HepG2 (cell line): ENCODE data around the gene TRANK1. TPM values are rescaled to one million over a fixed set of nuclear protein-coding genes. Genes with fewer than 3 reads are reported as not detected.
A peak's percentile ranks its signal among the peaks of the same experiment; 100 is the strongest.

Source experiments
- CBFB ChIP-seq: sonication (generic); formaldehyde crosslinking; IDR thresholded peaks from 2 replicates; pipeline ENCODE4 v1.4.0; 2020; ENCODE audit warnings: missing genetic modification reagents
- HDAC2 ChIP-seq: sonication (generic); formaldehyde crosslinking; IDR thresholded peaks from 2 replicates; pipeline ENCODE4 v1.4.0; 2020; ENCODE audit warnings: missing genetic modification reagents
- HNRNPLL ChIP-seq: fragments of 200-400 bp; formaldehyde crosslinking; IDR thresholded peaks from 2 replicates; pipeline ENCODE4 v1.6.1; 2017; ENCODE audit warnings: mild to moderate bottlenecking, low read depth, low read length; ENCODE audit not compliant: poor library complexity, severe bottlenecking
- NFIB ChIP-seq: sonication (generic); formaldehyde crosslinking; IDR thresholded peaks from 2 replicates; pipeline ENCODE4 v1.9.0; 2021; ENCODE audit warnings: missing genetic modification reagents, mild to moderate bottlenecking, borderline replicate concordance
- NFKBIZ ChIP-seq: IDR thresholded peaks from 2 replicates; pipeline ENCODE4 v1.6.1; 2018; ENCODE audit warnings: missing genetic modification reagents, missing compliant biosample characterization
- SNAI1 ChIP-seq: sonication (generic); formaldehyde crosslinking; IDR thresholded peaks from 2 replicates; pipeline ENCODE4 v1.5.0; 2020; ENCODE audit warnings: mild to moderate bottlenecking, missing genetic modification reagents, borderline replicate concordance
- SOX5 ChIP-seq: IDR thresholded peaks from 2 replicates; pipeline ENCODE4 v1.6.1; 2016; ENCODE audit warnings: borderline replicate concordance
- ZBTB1 ChIP-seq: sonication (generic); formaldehyde crosslinking; IDR thresholded peaks from 2 replicates; pipeline ENCODE4 v1.4.0; 2020; ENCODE audit warnings: missing genetic modification reagents, borderline replicate concordance
- ZC3H13 ChIP-seq: sonication (generic); formaldehyde crosslinking; IDR thresholded peaks from 2 replicates; pipeline ENCODE4 v1.8.1; 2023; ENCODE audit warnings: mild to moderate bottlenecking, missing genetic modification reagents, moderate library complexity
- ZNF841 ChIP-seq: sonication (generic); formaldehyde crosslinking; IDR thresholded peaks from 2 replicates; pipeline ENCODE4 v1.8.1; 2023; ENCODE audit warnings: missing genetic modification reagents, borderline replicate concordance
- polyA plus RNA-seq, 8 experiments: library from polyadenylated mRNA; depleted of rRNA in 3 of 8; stranded (reverse) in 7 of 8; unstranded in 1 of 8; fragments of >200 nt; fragmentation: Illumina TruSeq in 4 of 8; extraction: Trizol in 4 of 8; gene quantifications; 2 replicates each; pipeline versions ENCODE4 v1.2.1 to v1.2.3, GENCODE V29; 2011 to 2016; ENCODE audit warnings: low read depth in 4 of 8, missing spikeins in 1 of 8, mixed read lengths in 1 of 8; ENCODE audit not compliant: insufficient read depth in 1 of 8
- total RNA-seq, 5 experiments: library from RNA; depleted of rRNA; stranded (reverse); fragments of >200 nt; fragmentation: Illumina TruSeq; extraction: Trizol; gene quantifications; 2 replicates each; pipeline ENCODE4 v1.2.3, GENCODE V29; 2016; ENCODE audit warnings: low read depth in 1 of 5
- TF ChIP-seq, protein P1 (sequence below): sonication (generic); formaldehyde crosslinking; IDR thresholded peaks from 2 replicates; pipeline ENCODE4 v1.4.0; 2020; ENCODE audit warnings: missing genetic modification reagents, borderline replicate concordance
- TF ChIP-seq, protein P2 (sequence below): sonication (generic); formaldehyde crosslinking; IDR thresholded peaks from 2 replicates; pipeline ENCODE4 v1.8.1; 2022; ENCODE audit warnings: mild to moderate bottlenecking, missing genetic modification reagents
- TF ChIP-seq, protein P3 (sequence below): sonication (generic); formaldehyde crosslinking; IDR thresholded peaks from 2 replicates; pipeline ENCODE4 v1.4.0; 2020; ENCODE audit warnings: missing genetic modification reagents, borderline replicate concordance
- TF ChIP-seq, protein P4 (sequence below): sonication (generic); formaldehyde crosslinking; IDR thresholded peaks from 2 replicates; pipeline ENCODE4 v1.8.0; 2022; ENCODE audit warnings: missing genetic modification reagents, mild to moderate bottlenecking, inconsistent platforms, borderline replicate concordance
- TF ChIP-seq, protein P5 (sequence below): fragments of 450-650 bp; IDR thresholded peaks from 2 replicates; pipeline ENCODE4 v1.6.1; 2017; ENCODE audit warnings: mild to moderate bottlenecking

Gene TRANK1
- total and polyA plus RNA-seq, 2 of the 13 experiments (the other 11 are each of a cell fraction or from before 2014, with no cell fraction given): 0.13 to 0.32 TPM

DNA sequence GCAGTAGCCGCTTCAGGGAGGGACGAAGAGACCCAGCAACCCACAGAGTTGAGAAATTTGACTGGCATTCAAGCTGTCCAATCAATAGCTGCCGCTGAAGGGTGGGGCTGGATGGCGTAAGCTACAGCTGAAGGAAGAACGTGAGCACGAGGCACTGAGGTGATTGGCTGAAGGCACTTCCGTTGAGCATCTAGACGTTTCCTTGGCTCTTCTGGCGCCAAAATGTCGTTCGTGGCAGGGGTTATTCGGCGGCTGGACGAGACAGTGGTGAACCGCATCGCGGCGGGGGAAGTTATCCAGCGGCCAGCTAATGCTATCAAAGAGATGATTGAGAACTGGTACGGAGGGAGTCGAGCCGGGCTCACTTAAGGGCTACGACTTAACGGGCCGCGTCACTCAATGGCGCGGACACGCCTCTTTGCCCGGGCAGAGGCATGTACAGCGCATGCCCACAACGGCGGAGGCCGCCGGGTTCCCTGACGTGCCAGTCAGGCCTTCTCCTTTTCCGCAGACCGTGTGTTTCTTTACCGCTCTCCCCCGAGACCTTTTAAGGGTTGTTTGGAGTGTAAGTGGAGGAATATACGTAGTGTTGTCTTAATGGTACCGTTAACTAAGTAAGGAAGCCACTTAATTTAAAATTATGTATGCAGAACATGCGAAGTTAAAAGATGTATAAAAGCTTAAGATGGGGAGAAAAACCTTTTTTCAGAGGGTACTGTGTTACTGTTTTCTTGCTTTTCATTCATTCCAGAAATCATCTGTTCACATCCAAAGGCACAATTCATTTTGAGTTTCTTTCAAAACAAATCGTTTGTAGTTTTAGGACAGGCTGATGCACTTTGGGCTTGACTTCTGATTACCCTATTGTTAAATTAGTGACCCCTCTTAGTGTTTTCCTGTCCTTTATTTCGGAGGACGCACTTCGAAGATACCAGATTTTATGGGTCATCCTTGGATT, 48.8 kb upstream of the TRANK1 start, which contains the start of gene MLH1 (continued):
- TF ChIP-seq CBFB (CRISPR knock-in tag) (no peak), ZC3H13 (no peak), NFIB (CRISPR knock-in tag) (no peak), NFKBIZ (CRISPR knock-in tag) (no peak), ZBTB1 (CRISPR knock-in tag) (no peak), HNRNPLL (no peak), HDAC2 (CRISPR knock-in tag) (no peak), SNAI1 (peak; percentile 82; the same call in 1 of the 2 replicates), SOX5 (CRISPR knock-in tag) (peak; percentile 15; the same call in 1 of the 2 replicates), ZNF841 (no peak)
- TF ChIP-seq, protein P1, sequence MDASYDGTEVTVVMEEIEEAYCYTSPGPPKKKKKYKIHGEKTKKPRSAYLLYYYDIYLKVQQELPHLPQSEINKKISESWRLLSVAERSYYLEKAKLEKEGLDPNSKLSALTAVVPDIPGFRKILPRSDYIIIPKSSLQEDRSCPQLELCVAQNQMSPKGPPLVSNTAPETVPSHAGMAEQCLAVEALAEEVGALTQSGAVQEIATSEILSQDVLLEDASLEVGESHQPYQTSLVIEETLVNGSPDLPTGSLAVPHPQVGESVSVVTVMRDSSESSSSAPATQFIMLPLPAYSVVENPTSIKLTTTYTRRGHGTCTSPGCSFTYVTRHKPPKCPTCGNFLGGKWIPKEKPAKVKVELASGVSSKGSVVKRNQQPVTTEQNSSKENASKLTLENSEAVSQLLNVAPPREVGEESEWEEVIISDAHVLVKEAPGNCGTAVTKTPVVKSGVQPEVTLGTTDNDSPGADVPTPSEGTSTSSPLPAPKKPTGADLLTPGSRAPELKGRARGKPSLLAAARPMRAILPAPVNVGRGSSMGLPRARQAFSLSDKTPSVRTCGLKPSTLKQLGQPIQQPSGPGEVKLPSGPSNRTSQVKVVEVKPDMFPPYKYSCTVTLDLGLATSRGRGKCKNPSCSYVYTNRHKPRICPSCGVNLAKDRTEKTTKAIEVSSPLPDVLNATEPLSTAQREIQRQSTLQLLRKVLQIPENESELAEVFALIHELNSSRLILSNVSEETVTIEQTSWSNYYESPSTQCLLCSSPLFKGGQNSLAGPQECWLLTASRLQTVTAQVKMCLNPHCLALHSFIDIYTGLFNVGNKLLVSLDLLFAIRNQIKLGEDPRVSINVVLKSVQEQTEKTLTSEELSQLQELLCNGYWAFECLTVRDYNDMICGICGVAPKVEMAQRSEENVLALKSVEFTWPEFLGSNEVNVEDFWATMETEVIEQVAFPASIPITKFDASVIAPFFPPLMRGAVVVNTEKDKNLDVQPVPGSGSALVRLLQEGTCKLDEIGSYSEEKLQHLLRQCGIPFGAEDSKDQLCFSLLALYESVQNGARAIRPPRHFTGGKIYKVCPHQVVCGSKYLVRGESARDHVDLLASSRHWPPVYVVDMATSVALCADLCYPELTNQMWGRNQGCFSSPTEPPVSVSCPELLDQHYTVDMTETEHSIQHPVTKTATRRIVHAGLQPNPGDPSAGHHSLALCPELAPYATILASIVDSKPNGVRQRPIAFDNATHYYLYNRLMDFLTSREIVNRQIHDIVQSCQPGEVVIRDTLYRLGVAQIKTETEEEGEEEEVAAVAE (CRISPR knock-in tag): no peak
- TF ChIP-seq, protein P2, sequence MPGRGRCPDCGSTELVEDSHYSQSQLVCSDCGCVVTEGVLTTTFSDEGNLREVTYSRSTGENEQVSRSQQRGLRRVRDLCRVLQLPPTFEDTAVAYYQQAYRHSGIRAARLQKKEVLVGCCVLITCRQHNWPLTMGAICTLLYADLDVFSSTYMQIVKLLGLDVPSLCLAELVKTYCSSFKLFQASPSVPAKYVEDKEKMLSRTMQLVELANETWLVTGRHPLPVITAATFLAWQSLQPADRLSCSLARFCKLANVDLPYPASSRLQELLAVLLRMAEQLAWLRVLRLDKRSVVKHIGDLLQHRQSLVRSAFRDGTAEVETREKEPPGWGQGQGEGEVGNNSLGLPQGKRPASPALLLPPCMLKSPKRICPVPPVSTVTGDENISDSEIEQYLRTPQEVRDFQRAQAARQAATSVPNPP (CRISPR knock-in tag): no peak
- TF ChIP-seq, protein P3, sequence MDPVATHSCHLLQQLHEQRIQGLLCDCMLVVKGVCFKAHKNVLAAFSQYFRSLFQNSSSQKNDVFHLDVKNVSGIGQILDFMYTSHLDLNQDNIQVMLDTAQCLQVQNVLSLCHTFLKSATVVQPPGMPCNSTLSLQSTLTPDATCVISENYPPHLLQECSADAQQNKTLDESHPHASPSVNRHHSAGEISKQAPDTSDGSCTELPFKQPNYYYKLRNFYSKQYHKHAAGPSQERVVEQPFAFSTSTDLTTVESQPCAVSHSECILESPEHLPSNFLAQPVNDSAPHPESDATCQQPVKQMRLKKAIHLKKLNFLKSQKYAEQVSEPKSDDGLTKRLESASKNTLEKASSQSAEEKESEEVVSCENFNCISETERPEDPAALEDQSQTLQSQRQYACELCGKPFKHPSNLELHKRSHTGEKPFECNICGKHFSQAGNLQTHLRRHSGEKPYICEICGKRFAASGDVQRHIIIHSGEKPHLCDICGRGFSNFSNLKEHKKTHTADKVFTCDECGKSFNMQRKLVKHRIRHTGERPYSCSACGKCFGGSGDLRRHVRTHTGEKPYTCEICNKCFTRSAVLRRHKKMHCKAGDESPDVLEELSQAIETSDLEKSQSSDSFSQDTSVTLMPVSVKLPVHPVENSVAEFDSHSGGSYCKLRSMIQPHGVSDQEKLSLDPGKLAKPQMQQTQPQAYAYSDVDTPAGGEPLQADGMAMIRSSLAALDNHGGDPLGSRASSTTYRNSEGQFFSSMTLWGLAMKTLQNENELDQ (CRISPR knock-in tag): no peak
- TF ChIP-seq, protein P4, sequence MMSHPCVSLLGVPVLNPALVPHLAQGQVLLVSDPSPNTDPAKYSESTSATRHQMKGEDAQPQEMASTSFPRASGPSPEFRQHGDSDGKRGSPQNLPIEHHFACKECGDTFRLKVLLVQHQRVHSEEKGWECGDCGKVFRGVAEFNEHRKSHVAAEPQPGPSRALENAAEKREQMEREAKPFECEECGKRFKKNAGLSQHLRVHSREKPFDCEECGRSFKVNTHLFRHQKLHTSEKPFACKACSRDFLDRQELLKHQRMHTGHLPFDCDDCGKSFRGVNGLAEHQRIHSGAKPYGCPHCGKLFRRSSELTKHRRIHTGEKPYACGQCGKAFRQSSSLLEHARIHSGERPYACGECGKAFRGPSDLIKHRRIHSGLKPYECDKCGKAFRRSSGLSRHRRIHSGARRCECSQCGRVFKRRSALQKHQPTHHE (CRISPR knock-in tag): no peak; the same call in 1 of the 2 replicates
- TF ChIP-seq, protein P5, sequence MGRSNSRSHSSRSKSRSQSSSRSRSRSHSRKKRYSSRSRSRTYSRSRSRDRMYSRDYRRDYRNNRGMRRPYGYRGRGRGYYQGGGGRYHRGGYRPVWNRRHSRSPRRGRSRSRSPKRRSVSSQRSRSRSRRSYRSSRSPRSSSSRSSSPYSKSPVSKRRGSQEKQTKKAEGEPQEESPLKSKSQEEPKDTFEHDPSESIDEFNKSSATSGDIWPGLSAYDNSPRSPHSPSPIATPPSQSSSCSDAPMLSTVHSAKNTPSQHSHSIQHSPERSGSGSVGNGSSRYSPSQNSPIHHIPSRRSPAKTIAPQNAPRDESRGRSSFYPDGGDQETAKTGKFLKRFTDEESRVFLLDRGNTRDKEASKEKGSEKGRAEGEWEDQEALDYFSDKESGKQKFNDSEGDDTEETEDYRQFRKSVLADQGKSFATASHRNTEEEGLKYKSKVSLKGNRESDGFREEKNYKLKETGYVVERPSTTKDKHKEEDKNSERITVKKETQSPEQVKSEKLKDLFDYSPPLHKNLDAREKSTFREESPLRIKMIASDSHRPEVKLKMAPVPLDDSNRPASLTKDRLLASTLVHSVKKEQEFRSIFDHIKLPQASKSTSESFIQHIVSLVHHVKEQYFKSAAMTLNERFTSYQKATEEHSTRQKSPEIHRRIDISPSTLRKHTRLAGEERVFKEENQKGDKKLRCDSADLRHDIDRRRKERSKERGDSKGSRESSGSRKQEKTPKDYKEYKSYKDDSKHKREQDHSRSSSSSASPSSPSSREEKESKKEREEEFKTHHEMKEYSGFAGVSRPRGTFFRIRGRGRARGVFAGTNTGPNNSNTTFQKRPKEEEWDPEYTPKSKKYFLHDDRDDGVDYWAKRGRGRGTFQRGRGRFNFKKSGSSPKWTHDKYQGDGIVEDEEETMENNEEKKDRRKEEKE: no peak
